ENCODE results near the gene FN3K.

FN3K gene

DNA sequence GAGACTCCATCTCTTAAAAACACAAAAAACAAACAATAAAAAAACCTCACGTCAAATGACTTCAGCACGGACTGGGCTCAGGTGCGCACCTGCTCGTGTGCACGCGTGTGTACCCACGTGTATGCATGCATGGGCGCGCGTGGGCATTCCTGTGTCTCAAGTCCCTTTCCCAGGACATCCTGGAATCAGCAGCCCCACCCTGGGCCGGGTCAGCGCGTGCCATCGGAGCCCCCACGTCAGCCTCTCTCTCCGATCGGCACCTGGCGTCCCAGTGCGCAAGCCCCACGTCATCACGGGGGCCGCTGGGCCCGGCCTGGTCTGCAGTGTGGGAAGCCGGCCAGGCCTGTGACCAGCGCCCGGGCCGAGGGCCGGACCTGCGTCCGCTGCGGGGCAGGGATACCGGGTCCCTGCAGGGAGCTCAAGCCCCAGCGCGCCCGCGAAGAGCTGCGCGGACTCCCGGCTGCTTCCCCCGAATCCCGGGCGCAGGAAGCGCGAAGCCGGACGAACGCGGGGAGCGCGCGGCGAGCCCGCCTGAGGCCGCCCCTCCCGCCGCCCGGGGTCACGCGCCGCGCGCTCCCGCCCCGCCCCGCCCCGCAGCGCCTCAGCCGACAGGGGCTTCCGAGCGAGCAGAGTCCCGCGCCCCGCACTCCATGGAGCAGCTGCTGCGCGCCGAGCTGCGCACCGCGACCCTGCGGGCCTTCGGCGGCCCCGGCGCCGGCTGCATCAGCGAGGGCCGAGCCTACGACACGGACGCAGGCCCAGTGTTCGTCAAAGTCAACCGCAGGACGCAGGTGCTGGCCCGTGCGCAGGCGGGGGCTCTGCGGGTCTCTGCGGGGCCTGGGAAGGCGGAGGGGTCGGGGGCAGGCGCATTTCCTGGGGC lies at the start of gene FN3K:
FN3K (plus strand) TSS at position 629 of the 880 bp plus-strand sequence; CDS start at position 651, 22 bp downstream.
- in situ Hi-C loops (cut with HindIII; ENCODE audit: low sequenced_read_pairs): no loop called here
- peak within 1 kb of the TSS; percentile 50 for H3K4me3 ChIP-seq (ENCODE audit: low read depth, low read length)
- TF ChIP-seq, protein P1, sequence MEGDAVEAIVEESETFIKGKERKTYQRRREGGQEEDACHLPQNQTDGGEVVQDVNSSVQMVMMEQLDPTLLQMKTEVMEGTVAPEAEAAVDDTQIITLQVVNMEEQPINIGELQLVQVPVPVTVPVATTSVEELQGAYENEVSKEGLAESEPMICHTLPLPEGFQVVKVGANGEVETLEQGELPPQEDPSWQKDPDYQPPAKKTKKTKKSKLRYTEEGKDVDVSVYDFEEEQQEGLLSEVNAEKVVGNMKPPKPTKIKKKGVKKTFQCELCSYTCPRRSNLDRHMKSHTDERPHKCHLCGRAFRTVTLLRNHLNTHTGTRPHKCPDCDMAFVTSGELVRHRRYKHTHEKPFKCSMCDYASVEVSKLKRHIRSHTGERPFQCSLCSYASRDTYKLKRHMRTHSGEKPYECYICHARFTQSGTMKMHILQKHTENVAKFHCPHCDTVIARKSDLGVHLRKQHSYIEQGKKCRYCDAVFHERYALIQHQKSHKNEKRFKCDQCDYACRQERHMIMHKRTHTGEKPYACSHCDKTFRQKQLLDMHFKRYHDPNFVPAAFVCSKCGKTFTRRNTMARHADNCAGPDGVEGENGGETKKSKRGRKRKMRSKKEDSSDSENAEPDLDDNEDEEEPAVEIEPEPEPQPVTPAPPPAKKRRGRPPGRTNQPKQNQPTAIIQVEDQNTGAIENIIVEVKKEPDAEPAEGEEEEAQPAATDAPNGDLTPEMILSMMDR (IDR thresholded peaks at IDR 0.05; ENCODE audit: low read depth, low read length, missing control alignments): no peak
- no peak for DNase-seq (ENCODE audit: low read depth)

DNA sequence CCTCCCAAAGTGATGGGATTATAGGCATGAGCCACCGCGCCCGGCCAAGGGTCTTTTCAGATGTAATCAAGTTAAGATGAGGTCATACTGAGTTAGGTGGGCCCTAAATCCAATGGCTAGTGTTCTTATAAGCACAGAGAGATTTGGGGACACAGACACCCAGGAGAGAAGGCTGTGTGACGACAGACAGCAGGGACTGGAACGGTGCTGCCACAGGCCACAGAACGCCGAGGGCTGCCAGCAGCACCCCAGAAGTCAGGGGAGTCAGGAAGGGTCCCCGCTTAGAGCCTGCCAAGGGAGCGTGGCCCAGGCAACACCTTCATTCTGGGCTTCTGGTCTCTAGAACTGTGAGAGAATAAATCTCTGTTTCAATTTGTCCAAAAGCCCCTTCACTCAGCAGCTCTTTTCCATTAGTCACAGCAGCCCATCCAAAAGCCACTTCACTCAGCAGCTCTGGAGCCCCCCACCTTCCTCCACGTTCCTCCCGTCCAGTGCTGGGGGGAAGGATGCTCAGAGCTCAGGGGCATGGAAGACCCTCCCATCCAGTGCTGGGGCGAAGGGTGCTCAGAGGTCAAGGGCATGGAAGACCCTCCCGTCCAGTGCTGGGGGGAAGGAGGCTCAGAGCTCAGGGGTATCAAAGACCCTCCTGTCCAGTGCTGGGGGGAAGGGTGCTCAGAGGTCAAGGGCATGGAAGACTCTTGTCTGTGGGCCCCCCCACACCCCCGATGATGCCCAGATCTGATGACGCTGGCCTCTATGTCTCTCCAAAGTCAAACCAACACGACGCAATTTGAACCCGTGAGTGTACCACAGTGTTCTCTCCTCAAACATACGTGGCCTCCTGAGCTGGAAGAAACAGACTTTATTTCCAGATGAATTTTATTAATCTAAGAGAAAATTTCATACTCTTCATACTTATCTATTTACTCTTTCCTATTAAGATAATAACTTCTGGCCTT lies 48.8 kb upstream of the FN3K start:
- no peak overlapping the region for H3K4me3 ChIP-seq (ENCODE audit: low read depth, low read length)
- TF ChIP-seq, protein P1 (IDR thresholded peaks at IDR 0.05; ENCODE audit: low read depth, low read length, missing control alignments): no peak
- in situ Hi-C loops (cut with HindIII; ENCODE audit: low sequenced_read_pairs): no loop called here
- no peak for DNase-seq (ENCODE audit: low read depth)

DNA sequence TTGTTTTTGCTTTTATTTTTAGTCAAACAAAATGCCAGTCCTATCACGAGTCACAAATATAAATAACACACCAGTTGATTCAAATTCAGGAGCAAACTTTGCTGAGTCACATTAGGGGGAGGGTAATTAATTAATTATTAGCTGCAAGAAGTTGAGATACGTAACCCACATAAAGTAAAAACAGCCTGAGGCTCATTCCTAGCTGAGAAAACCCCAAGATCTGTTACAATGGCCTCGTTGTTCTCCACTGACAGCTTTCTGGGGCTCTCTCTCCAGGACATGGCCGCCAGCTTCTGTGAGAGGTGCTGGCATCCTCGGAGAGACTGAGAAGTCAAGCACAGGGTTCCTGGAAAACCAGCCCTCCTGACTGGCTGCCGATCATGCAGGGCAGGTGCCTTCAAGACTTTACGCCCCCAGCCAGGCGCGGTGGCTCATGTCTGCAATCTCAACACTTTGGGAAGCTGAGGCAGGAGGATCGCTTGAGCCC lies 48.0 kb upstream of the FN3K start:
- TF ChIP-seq, protein P1 (IDR thresholded peaks at IDR 0.05; ENCODE audit: low read depth, low read length, missing control alignments): no peak
- DNase-seq (ENCODE audit: low read depth): no peak
- in situ Hi-C loops (cut with HindIII; ENCODE audit: low sequenced_read_pairs): no loop called here
- no peak overlapping the region for H3K4me3 ChIP-seq (ENCODE audit: low read depth, low read length)

DNA sequence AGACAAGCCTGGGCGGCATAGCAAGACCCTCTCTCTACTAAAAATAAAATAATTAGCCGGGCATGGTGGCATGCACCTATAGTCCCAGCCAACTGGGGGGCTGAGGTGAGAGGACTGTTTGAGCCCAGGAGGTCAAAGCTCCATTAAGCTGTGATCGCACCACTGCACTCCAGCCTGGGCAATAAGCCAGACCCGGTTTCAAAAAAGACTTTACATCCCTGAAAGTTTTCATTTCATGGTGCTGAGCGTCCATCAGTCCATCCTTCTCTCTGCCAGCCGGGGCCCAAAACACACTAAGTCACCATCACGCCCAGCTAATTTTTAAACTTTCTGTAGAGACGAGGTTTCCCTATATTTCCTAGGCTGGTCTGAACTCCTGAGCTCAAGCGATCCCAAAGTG lies 47.5 kb upstream of the FN3K start:
- TF ChIP-seq, protein P1 (IDR thresholded peaks at IDR 0.05; ENCODE audit: low read depth, low read length, missing control alignments): no peak
- H3K4me3 ChIP-seq (ENCODE audit: low read depth, low read length): no peak overlapping the region
- in situ Hi-C loops (cut with HindIII; ENCODE audit: low sequenced_read_pairs): no loop called here
- no peak for DNase-seq (ENCODE audit: low read depth)

DNA sequence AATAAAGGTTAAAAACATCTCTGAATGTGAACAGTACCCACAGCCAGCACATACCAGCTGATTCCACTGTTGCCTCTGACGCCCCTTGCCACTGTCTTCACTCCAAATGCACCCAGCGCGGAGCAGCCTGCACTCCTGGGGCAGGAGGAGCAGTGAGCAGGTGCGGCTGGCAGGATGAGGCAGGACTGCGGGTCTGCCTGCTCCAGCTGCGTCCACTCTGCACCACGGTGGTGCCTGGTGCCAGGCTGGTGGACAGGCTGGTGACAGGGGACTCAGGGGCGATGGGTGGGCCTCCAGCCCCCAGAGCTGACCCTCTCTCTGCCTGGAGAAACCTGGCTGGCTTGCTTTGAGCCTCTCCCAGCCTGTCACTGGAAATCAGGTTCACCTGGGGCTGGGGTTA lies 46.3 kb upstream of the FN3K start:
- DNase-seq (ENCODE audit: low read depth): no peak
- H3K4me3 ChIP-seq (ENCODE audit: low read depth, low read length): no peak overlapping the region
- in situ Hi-C loops (cut with HindIII; ENCODE audit: low sequenced_read_pairs): no loop called here
- TF ChIP-seq, protein P1 (IDR thresholded peaks at IDR 0.05; ENCODE audit: low read depth, low read length, missing control alignments): no peak

DNA sequence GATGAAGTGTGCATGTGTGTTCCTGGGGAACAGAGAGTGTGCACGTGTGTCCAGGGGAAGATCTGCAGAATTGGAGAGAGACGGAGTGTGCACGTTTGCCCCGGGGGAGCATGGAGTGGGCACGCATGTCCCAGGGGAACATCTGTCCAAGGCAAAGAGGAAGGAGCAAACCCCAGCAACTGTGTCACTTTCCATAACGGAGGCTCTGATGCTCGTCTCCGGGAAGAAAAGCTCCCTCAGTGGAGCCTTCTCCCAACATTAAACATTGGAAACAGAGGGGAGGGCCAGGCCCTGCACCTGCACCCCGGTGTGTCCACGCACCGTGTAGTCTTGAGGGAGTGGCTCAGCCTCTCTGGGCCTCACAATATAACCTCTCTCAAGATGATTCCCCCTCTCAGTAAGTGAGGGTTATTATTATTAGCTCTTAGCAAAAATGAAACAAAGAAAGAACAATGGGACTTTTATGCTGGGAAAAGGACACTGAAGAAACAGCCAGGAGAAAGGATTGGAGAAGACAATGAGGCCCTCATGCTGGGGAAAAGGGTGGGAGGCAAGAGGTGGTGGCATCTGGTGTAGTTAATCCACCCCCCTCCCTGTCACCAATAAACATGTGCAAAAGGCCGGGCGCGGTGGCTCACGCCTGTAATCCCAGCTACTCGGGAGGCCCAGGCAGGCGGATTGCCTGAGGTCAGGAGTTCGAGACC lies 44.5 kb upstream of the FN3K start:
- TF ChIP-seq, protein P1 (IDR thresholded peaks at IDR 0.05; ENCODE audit: low read depth, low read length, missing control alignments): no peak
- in situ Hi-C loops (cut with HindIII; ENCODE audit: low sequenced_read_pairs): no loop called here
- no peak for DNase-seq (ENCODE audit: low read depth)
- H3K4me3 ChIP-seq (ENCODE audit: low read depth, low read length): no peak overlapping the region
